Caco-2 (cell line): Measurements from ENCODE around the gene CYGB. TPM values are rescaled to one million over a fixed set of nuclear protein-coding genes. Genes with fewer than 3 reads are reported as not detected.

Experiments used
- BruUV-seq: library from RNA; stranded (reverse); fragments of 400-500 nt; replicated peaks from 2 replicates; lab custom pipeline; 2021; lab: Mats Ljungman, UMichigan
- CTCF ChIA-PET: fragments of 300-600 bp; sonication (Branson Sonifier 250); formaldehyde crosslinking; loops from one replicate; lab custom pipeline; 2022; ENCODE audit warnings: antibody characterized with exemption; lab: Charles Lee
- POLR2A ChIA-PET: fragments of 300-600 bp; sonication (Branson Sonifier 250); formaldehyde crosslinking; loops from one replicate; lab custom pipeline; 2022; ENCODE audit warnings: antibody characterized with exemption; lab: Charles Lee
- DNase-seq, 2 experiments: peaks; one replicate each; pipeline versions ENCODE4 v3.0.0 to v3.0.0-alpha.2; 2020 to 2022
- H3K27me3 ChIP-seq: replicated peaks from 2 replicates; pipeline ENCODE4 v1.6.0; 2011; ENCODE audit warnings: low read length; ENCODE audit not compliant: control insufficient read depth, insufficient read depth
- H3K36me3 ChIP-seq: 2 replicates; pipeline ENCODE4 v1.5.1; 2011; ENCODE audit warnings: low read length; ENCODE audit not compliant: control insufficient read depth, insufficient read depth
- H3K4me1 ChIP-seq: fragments of 250-450 bp; sonication (Bioruptor Pico); 2 replicates; pipeline ENCODE4 v1.5.1; 2020; ENCODE audit warnings: mild to moderate bottlenecking
- H3K4me3 ChIP-seq: 2 replicates; pipeline ENCODE4 v1.5.1; 2011; ENCODE audit warnings: low read depth, mild to moderate bottlenecking, control low read depth, low read length
- H3K9me3 ChIP-seq: fragments of 250-450 bp; sonication (Bioruptor Pico); 2 replicates; pipeline ENCODE4 v1.5.1; 2020; ENCODE audit warnings: mild to moderate bottlenecking, moderate library complexity
- H3K27ac Mint-ChIP-seq: one replicate; pipeline ENCODE4 v1.8.0; 2022; ENCODE audit warnings: mixed read lengths; ENCODE audit not compliant: unreplicated experiment
- H3K27me3 Mint-ChIP-seq: one replicate; pipeline ENCODE4 v1.8.0; 2022; ENCODE audit warnings: mixed read lengths; ENCODE audit not compliant: insufficient read depth, unreplicated experiment
- H3K36me3 Mint-ChIP-seq: one replicate; pipeline ENCODE4 v1.8.0; 2022; ENCODE audit warnings: mild to moderate bottlenecking, mixed read lengths; ENCODE audit not compliant: insufficient read depth, unreplicated experiment
- H3K4me1 Mint-ChIP-seq: one replicate; pipeline ENCODE4 v1.8.0; 2022; ENCODE audit warnings: low read depth, mixed read lengths; ENCODE audit not compliant: unreplicated experiment
- H3K4me3 Mint-ChIP-seq: one replicate; pipeline ENCODE4 v1.8.0; 2022; ENCODE audit warnings: mild to moderate bottlenecking, moderate library complexity, mixed read lengths; ENCODE audit not compliant: unreplicated experiment
- H3K9me3 Mint-ChIP-seq: one replicate; pipeline ENCODE4 v1.8.0; 2022; ENCODE audit warnings: mixed read lengths; ENCODE audit not compliant: unreplicated experiment
- CTCF ChIP-seq, 2 experiments: fragments of 200-600 bp in 1 of 2; IDR thresholded peaks; 1 replicate in 1 of 2; 2 replicates in 1 of 2; pipeline versions ENCODE4 v1.5.1 to v1.8.0; 2011 to 2022; ENCODE audit warnings: antibody characterized with exemption in 1 of 2, control low read depth in 1 of 2, inconsistent platforms in 1 of 2, low read depth in 1 of 2, low read length in 1 of 2, mild to moderate bottlenecking in 1 of 2, moderate library complexity in 1 of 2; ENCODE audit not compliant: insufficient read depth in 1 of 2, severe bottlenecking in 1 of 2, unreplicated experiment in 1 of 2
- intact Hi-C: fragments of 100-400 bp; cut with micrococcal nuclease; formaldehyde crosslinking; loops from one replicate; pipeline ENCODE4 v1.10.0; 2022; ENCODE audit not compliant: unreplicated experiment
- total RNA-seq: library from RNA; stranded (reverse); gene quantifications from 2 replicates; pipeline ENCODE4 v1.2.3, GENCODE V29; 2022

Gene CYGB
- total RNA-seq, 1 experiment from 2014 or later, result 0.32 TPM

- no peaks in the 10 kb centered on the region for H3K4me1 Mint-ChIP-seq
- DNase-seq, result no peak
- H3K4me3 Mint-ChIP-seq, result no peak overlapping the region
- H3K27me3 Mint-ChIP-seq, result no peaks in the 10 kb centered on the region
- no peaks in the 10 kb centered on the region for H3K9me3 ChIP-seq
- no TSS peak for BruUV-seq
- ChIA-PET CTCF (interaction anchor here (0.6 to 1.0 kb wide), 3 partner anchors 19 to 114 kb away, joined by 3 read pairs; no protein-coding TSS in a partner anchor), POLR2A (no interaction called here)
- peaks cover 12% of the 10 kb centered on the region for H3K36me3 Mint-ChIP-seq
- H3K9me3 Mint-ChIP-seq, result no peaks in the 10 kb centered on the region
- intact Hi-C loops, result no loop called here
- no peaks in the 10 kb centered on the region for H3K36me3 ChIP-seq
- H3K4me3 ChIP-seq, result no peak overlapping the region
- TF ChIP-seq CTCF (IDR thresholded peaks at IDR 0.05; ENCODE audit: insufficient read depth in 1 of 2, low read depth in 1 of 2, low read length in 1 of 2, severe bottlenecking in 1 of 2, unreplicated experiment in 1 of 2), result no peak
- no peak overlapping the region for H3K27ac Mint-ChIP-seq
- no peaks in the 10 kb centered on the region for H3K27me3 ChIP-seq
- H3K4me1 ChIP-seq, result peaks cover 10% of the 10 kb centered on the region
Measured at GRCh38 chr17:76490112-76490710, 47.3 kb downstream of the CYGB start.

- no peaks in the 10 kb centered on the region for H3K9me3 ChIP-seq
- ChIA-PET CTCF (no interaction called here), POLR2A (no interaction called here)
- no peak overlapping the region for H3K4me3 ChIP-seq
- H3K4me3 Mint-ChIP-seq, result no peak overlapping the region
- no TSS peak for BruUV-seq
- intact Hi-C loops, result no loop called here
- H3K27ac Mint-ChIP-seq, result no peak overlapping the region
- H3K36me3 Mint-ChIP-seq, result peaks cover 19% of the 10 kb centered on the region
- no peak for DNase-seq
- no peaks in the 10 kb centered on the region for H3K27me3 Mint-ChIP-seq
- peaks cover 12% of the 10 kb centered on the region for H3K4me1 Mint-ChIP-seq
- H3K4me1 ChIP-seq, result peaks cover 8% of the 10 kb centered on the region
- no peaks in the 10 kb centered on the region for H3K36me3 ChIP-seq
- no peaks in the 10 kb centered on the region for H3K27me3 ChIP-seq
- H3K9me3 Mint-ChIP-seq, result peaks cover 9% of the 10 kb centered on the region
- no peak for TF ChIP-seq CTCF (IDR thresholded peaks at IDR 0.05; ENCODE audit: insufficient read depth in 1 of 2, low read depth in 1 of 2, low read length in 1 of 2, severe bottlenecking in 1 of 2, unreplicated experiment in 1 of 2)
Measured at GRCh38 chr17:76487451-76488192, 49.9 kb downstream of the CYGB start.

GRCh38 chr17:76485569-76485968 lies 51.9 kb downstream of the CYGB start:
- no peaks in the 10 kb centered on the region for H3K36me3 ChIP-seq
- Mint-ChIP-seq H3K4me3 (no peak overlapping the region), H3K36me3 (peaks cover 21% of the 10 kb centered on the region), H3K9me3 (peaks cover 9% of the 10 kb centered on the region), H3K27ac (no peak overlapping the region), H3K27me3 (no peaks in the 10 kb centered on the region), H3K4me1 (peaks cover 12% of the 10 kb centered on the region)
- ChIA-PET POLR2A (no interaction called here), CTCF (no interaction called here)
- H3K27me3 ChIP-seq, result no peaks in the 10 kb centered on the region
- no peak overlapping the region for H3K4me3 ChIP-seq
- BruUV-seq, result no TSS peak
- DNase-seq, result no peak
- intact Hi-C loops, result no loop called here
- TF ChIP-seq CTCF (IDR thresholded peaks at IDR 0.05; ENCODE audit: insufficient read depth in 1 of 2, low read depth in 1 of 2, low read length in 1 of 2, severe bottlenecking in 1 of 2, unreplicated experiment in 1 of 2), result no peak
- no peaks in the 10 kb centered on the region for H3K4me1 ChIP-seq
- H3K9me3 ChIP-seq, result no peaks in the 10 kb centered on the region
